ENCODE results near the gene FBXO8. TPM values are rescaled to one million over a fixed set of nuclear protein-coding genes. Genes with fewer than 3 reads are reported as not detected.

Gene FBXO8
- total RNA-seq, 4 donors from 2014 or later, result 9.7 to 17.9 (median 15.8) TPM

DNA sequence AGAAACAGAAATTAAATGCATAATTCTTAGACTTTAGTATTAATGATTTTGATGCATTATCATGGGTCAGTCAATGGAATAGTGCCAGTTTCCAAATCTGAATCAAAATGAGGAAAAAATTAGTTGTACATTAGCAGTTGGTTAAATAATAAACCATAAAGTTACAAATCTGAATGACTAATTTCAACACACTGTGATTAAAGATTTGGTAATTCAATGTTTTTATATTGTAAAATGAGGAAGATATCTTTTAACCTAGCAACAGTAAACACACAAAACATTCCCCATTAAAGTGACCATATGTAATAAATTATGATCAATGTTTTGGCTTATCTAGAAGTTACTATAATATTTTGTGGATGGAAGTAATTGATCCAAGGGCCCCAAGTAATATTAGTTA, 1.6 kb downstream of the FBXO8 start:
- TF ChIP-seq, protein P1, sequence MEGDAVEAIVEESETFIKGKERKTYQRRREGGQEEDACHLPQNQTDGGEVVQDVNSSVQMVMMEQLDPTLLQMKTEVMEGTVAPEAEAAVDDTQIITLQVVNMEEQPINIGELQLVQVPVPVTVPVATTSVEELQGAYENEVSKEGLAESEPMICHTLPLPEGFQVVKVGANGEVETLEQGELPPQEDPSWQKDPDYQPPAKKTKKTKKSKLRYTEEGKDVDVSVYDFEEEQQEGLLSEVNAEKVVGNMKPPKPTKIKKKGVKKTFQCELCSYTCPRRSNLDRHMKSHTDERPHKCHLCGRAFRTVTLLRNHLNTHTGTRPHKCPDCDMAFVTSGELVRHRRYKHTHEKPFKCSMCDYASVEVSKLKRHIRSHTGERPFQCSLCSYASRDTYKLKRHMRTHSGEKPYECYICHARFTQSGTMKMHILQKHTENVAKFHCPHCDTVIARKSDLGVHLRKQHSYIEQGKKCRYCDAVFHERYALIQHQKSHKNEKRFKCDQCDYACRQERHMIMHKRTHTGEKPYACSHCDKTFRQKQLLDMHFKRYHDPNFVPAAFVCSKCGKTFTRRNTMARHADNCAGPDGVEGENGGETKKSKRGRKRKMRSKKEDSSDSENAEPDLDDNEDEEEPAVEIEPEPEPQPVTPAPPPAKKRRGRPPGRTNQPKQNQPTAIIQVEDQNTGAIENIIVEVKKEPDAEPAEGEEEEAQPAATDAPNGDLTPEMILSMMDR (IDR thresholded peaks at IDR 0.05 in 4 of 5, conservative IDR thresholded peaks at IDR 0.05 in 1 of 5), result no peak
- no peak for TF ChIP-seq POLR2A (IDR thresholded peaks at IDR 0.05)
- ATAC-seq, result no peak
- DNase-seq, result no peak
- Histone ChIP-seq H3K9me3 (no peaks in the 10 kb centered on the region), H3K4me3 (peak overlapping the region in 3 of 4 donors; percentile 79 to 91 (median 82)), H3K27ac (peak overlapping the region in 2 of 4 donors; percentile 97 to 98), H3K36me3 (no peaks in the 10 kb centered on the region), H3K27me3 (no peaks in the 10 kb centered on the region), H3K4me1 (peaks cover 44 to 47% of the 10 kb centered on the region in 2 donors)
- intact Hi-C loops (cut with DNase I; ENCODE audit: low total_unique reads) (loop anchor here (2.0 kb wide), 1 partner anchor 947 kb away; the partner anchor contains the start of gene HMGB2), in situ Hi-C loops (cut with MboI; ENCODE audit: low sequenced_read_pairs in 4 of 4) (loop anchor here in 2 of 4 donors (25.0 kb wide), 2 partner anchors 920 to 945 kb away; partner anchors contain the start of genes HMGB2 (in 1 of the 2) and SAP30 (in 1 of the 2))

DNA sequence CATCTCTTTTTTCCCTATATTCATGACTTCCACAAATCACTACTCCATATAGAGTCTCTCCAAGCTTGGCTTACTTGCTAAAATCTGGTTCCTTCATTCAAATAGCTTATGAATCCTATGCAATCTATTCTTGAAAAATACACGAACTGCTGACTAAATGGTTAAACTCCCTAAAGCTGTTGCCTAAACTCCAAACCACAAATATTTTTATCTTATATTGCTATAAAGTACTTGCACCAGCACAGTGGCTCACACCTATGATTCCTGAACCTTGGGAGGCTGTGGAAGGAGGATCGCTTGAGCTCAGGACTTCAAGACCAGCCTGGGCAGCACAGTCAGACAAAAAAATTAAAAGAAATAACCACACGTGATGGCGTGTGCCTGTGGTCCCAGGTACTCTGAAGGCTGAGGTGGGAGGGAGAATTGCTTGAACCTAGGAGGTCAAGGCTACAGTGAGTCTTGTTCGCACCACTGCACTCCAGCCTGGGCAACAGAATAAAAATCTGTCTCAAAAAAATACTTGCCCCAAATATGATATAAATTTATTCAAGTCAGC, 2.2 kb downstream of the FBXO8 start:
- TF ChIP-seq, protein P1 (IDR thresholded peaks at IDR 0.05 in 4 of 5, conservative IDR thresholded peaks at IDR 0.05 in 1 of 5), result no peak
- TF ChIP-seq POLR2A (IDR thresholded peaks at IDR 0.05), result no peak
- Histone ChIP-seq H3K4me3 (no peak overlapping the region), H3K36me3 (no peaks in the 10 kb centered on the region), H3K27me3 (no peaks in the 10 kb centered on the region), H3K27ac (no peak overlapping the region), H3K4me1 (peaks cover 44 to 47% of the 10 kb centered on the region in 2 donors), H3K9me3 (no peaks in the 10 kb centered on the region)
- DNase-seq, result no peak
- intact Hi-C loops (cut with DNase I; ENCODE audit: low total_unique reads) (no loop called here), in situ Hi-C loops (cut with MboI; ENCODE audit: low sequenced_read_pairs in 4 of 4) (loop anchor here in 2 of 4 donors (25.0 kb wide), 2 partner anchors 919 to 944 kb away; partner anchors contain the start of genes HMGB2 (in 1 of the 2) and SAP30 (in 1 of the 2))
- no peak for ATAC-seq

DNA sequence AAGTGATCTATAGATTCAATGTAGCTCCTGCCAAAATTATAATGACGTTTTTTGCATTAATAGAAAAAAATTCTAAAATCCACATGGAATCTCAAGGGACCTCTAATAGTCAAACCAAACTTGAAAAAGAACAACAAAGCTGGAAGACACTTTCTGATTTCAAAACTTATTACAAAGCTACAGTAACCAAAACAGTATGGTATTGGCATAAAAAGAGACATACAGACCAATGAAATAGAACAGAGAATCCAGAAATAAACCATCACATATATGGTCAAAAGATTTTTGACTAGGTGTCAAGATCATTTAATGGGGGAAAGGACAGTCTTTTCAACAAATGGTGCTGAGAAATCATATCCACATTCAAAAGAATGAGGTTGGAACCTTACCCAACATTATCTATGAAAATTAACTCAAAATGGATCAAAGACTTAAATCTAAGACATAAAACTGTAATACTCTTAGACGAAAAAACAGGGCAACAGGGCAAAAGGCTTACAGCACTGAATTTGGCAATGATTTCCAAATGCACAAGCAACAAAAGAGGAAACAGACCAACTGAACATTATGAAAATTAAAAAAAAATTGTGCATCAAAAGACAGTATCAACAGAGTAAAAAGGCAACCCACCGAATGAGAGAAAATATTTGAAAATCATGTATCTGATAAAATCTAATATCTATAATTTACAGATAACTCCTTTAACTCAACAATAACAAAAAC, 3.9 kb downstream of the FBXO8 start:
- no peaks in the 10 kb centered on the region for H3K27me3 ChIP-seq
- peaks cover 31 to 37% of the 10 kb centered on the region in 2 donors for H3K4me1 ChIP-seq
- H3K27ac ChIP-seq, result no peak overlapping the region
- no peaks in the 10 kb centered on the region for H3K9me3 ChIP-seq
- ATAC-seq, result no peak
- H3K4me3 ChIP-seq, result no peak overlapping the region
- H3K36me3 ChIP-seq, result no peaks in the 10 kb centered on the region
- intact Hi-C loops (cut with DNase I; ENCODE audit: low total_unique reads) (no loop called here), in situ Hi-C loops (cut with MboI; ENCODE audit: low sequenced_read_pairs in 4 of 4) (loop anchor here in 2 of 4 donors (25.0 kb wide), 2 partner anchors 917 to 942 kb away; partner anchors contain the start of genes HMGB2 (in 1 of the 2) and SAP30 (in 1 of the 2))
- DNase-seq, result no peak
- no peak for TF ChIP-seq POLR2A (IDR thresholded peaks at IDR 0.05)
- TF ChIP-seq, protein P1 (IDR thresholded peaks at IDR 0.05 in 4 of 5, conservative IDR thresholded peaks at IDR 0.05 in 1 of 5), result no peak

DNA sequence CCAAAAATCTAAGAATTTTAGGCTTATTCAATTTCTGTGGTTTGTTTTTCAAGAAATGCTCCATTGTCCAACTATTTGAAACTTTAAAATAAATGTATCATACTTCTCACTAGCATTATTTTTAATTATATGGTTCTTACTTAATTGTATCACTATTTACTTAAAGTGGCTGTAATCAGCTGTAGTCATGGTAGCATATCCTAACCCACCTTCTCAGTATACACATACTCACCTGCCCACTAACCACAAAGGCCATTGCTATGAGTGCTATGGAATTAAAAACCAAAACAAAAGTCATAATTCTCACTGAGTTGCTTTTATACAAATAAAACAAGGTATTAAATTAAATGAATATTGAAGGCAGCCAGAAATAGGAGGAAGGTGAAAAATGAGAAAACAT, 5.0 kb downstream of the FBXO8 start:
- H3K27ac ChIP-seq, result no peak overlapping the region
- H3K4me1 ChIP-seq, result peaks cover 30 to 34% of the 10 kb centered on the region in 2 donors
- ATAC-seq, result no peak
- TF ChIP-seq, protein P1 (IDR thresholded peaks at IDR 0.05 in 4 of 5, conservative IDR thresholded peaks at IDR 0.05 in 1 of 5), result no peak
- TF ChIP-seq POLR2A (IDR thresholded peaks at IDR 0.05), result no peak
- H3K27me3 ChIP-seq, result no peaks in the 10 kb centered on the region
- intact Hi-C loops (cut with DNase I; ENCODE audit: low total_unique reads) (no loop called here), in situ Hi-C loops (cut with MboI; ENCODE audit: low sequenced_read_pairs in 4 of 4) (loop anchor here in 2 of 4 donors (25.0 kb wide), 2 partner anchors 916 to 941 kb away; partner anchors contain the start of genes HMGB2 (in 1 of the 2) and SAP30 (in 1 of the 2))
- H3K9me3 ChIP-seq, result no peaks in the 10 kb centered on the region
- DNase-seq, result no peak
- H3K36me3 ChIP-seq, result no peaks in the 10 kb centered on the region
- H3K4me3 ChIP-seq, result no peak overlapping the region

Data from gastrocnemius medialis (tissue), 4 donors.